ENCODE measurements around the gene SBF2.

GRCh38 chr11:9756878-9757277 lies 537.1 kb downstream of the SBF2 start:
- TF ChIP-seq EZH2 (IDR thresholded peaks at IDR 0.05; ENCODE audit: borderline replicate concordance, low read depth, low read length, severe bottlenecking) (no peak), CTCF (IDR thresholded peaks at IDR 0.05; ENCODE audit: borderline replicate concordance, extremely low read depth, low read length, poor library complexity, severe bottlenecking) (no peak)
